Natural killer cell (primary cell): ENCODE results near the gene CREBRF. TPM values are rescaled to one million over a fixed set of nuclear protein-coding genes. Genes with fewer than 3 reads are reported as not detected.
"Not testable (repeated sequence)": the region's sequence is repeated elsewhere in the genome, so short reads cannot be mapped to it uniquely, and the experiment has no call there.

ENCODE experiments used
- ATAC-seq, 3 donors: fragments of 150-1000 bp in 2 of 3; fragments of 200-7000 bp in 1 of 3; cut with Tn5 transposase; 1 replicate in 1 of 3; 2 replicates in 2 of 3; pipeline ENCODE4 v1.10.0; 2021; ENCODE audit warnings: mild to moderate bottlenecking in 2 of 3, moderate library complexity in 2 of 3
- DNase-seq, 2 donors: peaks; one replicate each; pipeline versions ENCODE4 v3.0.0 to v3.0.0-alpha.2; 2013 to 2021; ENCODE audit warnings: mixed read lengths in 1 of 2
- H3K27ac ChIP-seq: one replicate; pipeline ENCODE4 v1.5.1; 2013; ENCODE audit warnings: mild to moderate bottlenecking, low read length
- H3K27me3 ChIP-seq: one replicate; pipeline ENCODE4 v1.6.1; 2013; ENCODE audit warnings: low read length; ENCODE audit not compliant: control insufficient read depth, insufficient read depth
- H3K36me3 ChIP-seq: one replicate; pipeline ENCODE4 v1.6.1; 2013; ENCODE audit warnings: low read length; ENCODE audit not compliant: control insufficient read depth, insufficient read depth
- H3K4me1 ChIP-seq: one replicate; pipeline ENCODE4 v1.6.1; 2013; ENCODE audit warnings: low read length; ENCODE audit not compliant: control insufficient read depth, insufficient read depth
- H3K4me3 ChIP-seq: one replicate; pipeline ENCODE4 v1.5.1; 2013; ENCODE audit warnings: low read length
- H3K9me3 ChIP-seq: one replicate; pipeline ENCODE4 v1.6.1; 2013; ENCODE audit warnings: low read length; ENCODE audit not compliant: control insufficient read depth, insufficient read depth
- H3K27ac Mint-ChIP-seq, 2 donors: one replicate each; pipeline ENCODE4 v1.8.0; 2022; ENCODE audit warnings: mild to moderate bottlenecking in 2 of 2, mixed read lengths in 2 of 2, moderate library complexity in 1 of 2
- H3K27me3 Mint-ChIP-seq, 2 donors: one replicate each; pipeline ENCODE4 v1.8.0; 2022; ENCODE audit warnings: low read depth in 2 of 2, mixed read lengths in 2 of 2
- H3K36me3 Mint-ChIP-seq: one replicate; pipeline ENCODE4 v1.8.0; 2022; ENCODE audit warnings: mixed read lengths
- H3K4me1 Mint-ChIP-seq, 2 donors: one replicate each; pipeline ENCODE4 v1.8.0; 2022; ENCODE audit warnings: mixed read lengths in 2 of 2
- H3K4me3 Mint-ChIP-seq: one replicate; pipeline ENCODE4 v1.8.0; 2022; ENCODE audit warnings: mild to moderate bottlenecking, moderate library complexity, mixed read lengths
- H3K9me3 Mint-ChIP-seq, 2 donors: one replicate each; pipeline ENCODE4 v1.8.0; 2022; ENCODE audit warnings: mixed read lengths in 2 of 2
- WGBS: methylation state at CpG from one replicate; pipeline ENCODE4 v1.1.7; 2013; ENCODE audit warnings: missing lambda C conversion rate; ENCODE audit not compliant: insufficient coverage; 5-methylcytosine and 5-hydroxymethylcytosine counted together
- intact Hi-C: fragments of 100-400 bp; cut with micrococcal nuclease; formaldehyde crosslinking; loops from one replicate; pipeline ENCODE4 v1.14.2; 2022
- total RNA-seq, 4 donors: library from RNA; stranded (reverse); fragments of 120-200 nt in 1 of 4; gene quantifications; one replicate each; pipeline versions ENCODE4 v1.2.3 to v1.2.4, GENCODE V29; 2013 to 2022
- TF ChIP-seq, protein P1 (sequence below): fragments of 200-600 bp; IDR thresholded peaks from one replicate; pipeline ENCODE4 v1.8.0; 2022; ENCODE audit warnings: antibody characterized with exemption

Gene CREBRF
- total RNA-seq, 3 donors from 2014 or later (not counting 1 experiment from before 2014, with no cell fraction given) = 118 to 127 (median 121) TPM

DNA sequence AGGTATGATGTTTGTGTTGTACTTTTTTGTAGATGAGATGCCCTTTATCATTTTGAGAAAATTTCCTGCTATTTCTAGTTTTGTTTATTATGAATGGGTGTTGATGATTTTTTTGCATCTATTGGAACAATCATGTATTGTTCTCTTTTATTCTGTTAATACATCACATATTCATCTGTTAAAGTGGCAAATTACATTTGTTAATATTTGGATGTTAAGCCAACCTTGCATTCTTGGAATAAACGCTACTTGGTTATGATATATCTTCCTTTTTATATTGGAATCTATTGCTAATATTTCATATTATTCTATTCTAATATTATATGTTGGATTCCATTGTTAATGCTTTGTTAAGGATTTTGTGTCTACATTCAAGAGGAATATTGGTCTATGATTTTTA, 63.6 kb downstream of the CREBRF start:
- Mint-ChIP-seq H3K36me3 (peaks cover 5% of the 10 kb centered on the region), H3K9me3 (no peaks in the 10 kb centered on the region), H3K4me1 (no peaks in the 10 kb centered on the region), H3K27me3 (no peaks in the 10 kb centered on the region), H3K27ac (no peak overlapping the region), H3K4me3 (no peak overlapping the region)
- H3K27ac ChIP-seq = no peak overlapping the region
- TF ChIP-seq, protein P1, sequence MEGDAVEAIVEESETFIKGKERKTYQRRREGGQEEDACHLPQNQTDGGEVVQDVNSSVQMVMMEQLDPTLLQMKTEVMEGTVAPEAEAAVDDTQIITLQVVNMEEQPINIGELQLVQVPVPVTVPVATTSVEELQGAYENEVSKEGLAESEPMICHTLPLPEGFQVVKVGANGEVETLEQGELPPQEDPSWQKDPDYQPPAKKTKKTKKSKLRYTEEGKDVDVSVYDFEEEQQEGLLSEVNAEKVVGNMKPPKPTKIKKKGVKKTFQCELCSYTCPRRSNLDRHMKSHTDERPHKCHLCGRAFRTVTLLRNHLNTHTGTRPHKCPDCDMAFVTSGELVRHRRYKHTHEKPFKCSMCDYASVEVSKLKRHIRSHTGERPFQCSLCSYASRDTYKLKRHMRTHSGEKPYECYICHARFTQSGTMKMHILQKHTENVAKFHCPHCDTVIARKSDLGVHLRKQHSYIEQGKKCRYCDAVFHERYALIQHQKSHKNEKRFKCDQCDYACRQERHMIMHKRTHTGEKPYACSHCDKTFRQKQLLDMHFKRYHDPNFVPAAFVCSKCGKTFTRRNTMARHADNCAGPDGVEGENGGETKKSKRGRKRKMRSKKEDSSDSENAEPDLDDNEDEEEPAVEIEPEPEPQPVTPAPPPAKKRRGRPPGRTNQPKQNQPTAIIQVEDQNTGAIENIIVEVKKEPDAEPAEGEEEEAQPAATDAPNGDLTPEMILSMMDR = no peak
- intact Hi-C loops = no loop called here
- no peaks in the 10 kb centered on the region for H3K4me1 ChIP-seq
- H3K27me3 ChIP-seq = no peaks in the 10 kb centered on the region
- H3K36me3 ChIP-seq = peaks cover 32% of the 10 kb centered on the region
- ATAC-seq = no peak
- no peak for DNase-seq
- no peak overlapping the region for H3K4me3 ChIP-seq
- WGBS = no CpG with 5 or more reads among the region's 1 CpG
- H3K9me3 ChIP-seq = no peaks in the 10 kb centered on the region

DNA sequence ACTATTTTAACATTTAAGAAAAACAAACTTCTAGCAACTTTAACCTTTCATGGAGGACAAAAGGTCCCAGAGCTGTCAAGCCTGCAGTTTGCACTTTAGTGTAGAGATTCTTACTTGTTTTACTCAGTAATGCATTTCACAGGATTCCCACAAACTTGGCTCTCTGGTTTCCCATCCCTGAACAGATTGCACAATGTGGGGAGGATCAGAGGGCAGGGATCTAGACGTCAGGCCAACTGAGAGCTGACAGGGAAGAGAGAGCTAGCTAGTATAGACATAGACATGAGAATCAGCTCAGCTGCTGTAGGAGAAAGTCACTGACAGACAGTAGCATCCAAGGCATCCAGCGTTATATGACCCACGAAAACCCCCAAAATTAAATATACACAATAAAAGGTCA, 67.3 kb downstream of the CREBRF start:
- WGBS = 82% methylated on average over 1 of the region's 3 CpGs
- H3K9me3 Mint-ChIP-seq = no peaks in the 10 kb centered on the region
- no peak overlapping the region for H3K27ac ChIP-seq
- no peaks in the 10 kb centered on the region for H3K4me1 ChIP-seq
- no peaks in the 10 kb centered on the region for H3K27me3 Mint-ChIP-seq
- no peak overlapping the region for H3K27ac Mint-ChIP-seq
- intact Hi-C loops = no loop called here
- no peaks in the 10 kb centered on the region for H3K4me1 Mint-ChIP-seq
- no peak overlapping the region for H3K4me3 Mint-ChIP-seq
- DNase-seq = no peak
- no peak overlapping the region for H3K4me3 ChIP-seq
- peaks cover 7% of the 10 kb centered on the region for H3K36me3 Mint-ChIP-seq
- ATAC-seq = no peak
- no peaks in the 10 kb centered on the region for H3K9me3 ChIP-seq
- peaks cover 32% of the 10 kb centered on the region for H3K36me3 ChIP-seq
- no peaks in the 10 kb centered on the region for H3K27me3 ChIP-seq
- TF ChIP-seq, protein P1 = no peak

DNA sequence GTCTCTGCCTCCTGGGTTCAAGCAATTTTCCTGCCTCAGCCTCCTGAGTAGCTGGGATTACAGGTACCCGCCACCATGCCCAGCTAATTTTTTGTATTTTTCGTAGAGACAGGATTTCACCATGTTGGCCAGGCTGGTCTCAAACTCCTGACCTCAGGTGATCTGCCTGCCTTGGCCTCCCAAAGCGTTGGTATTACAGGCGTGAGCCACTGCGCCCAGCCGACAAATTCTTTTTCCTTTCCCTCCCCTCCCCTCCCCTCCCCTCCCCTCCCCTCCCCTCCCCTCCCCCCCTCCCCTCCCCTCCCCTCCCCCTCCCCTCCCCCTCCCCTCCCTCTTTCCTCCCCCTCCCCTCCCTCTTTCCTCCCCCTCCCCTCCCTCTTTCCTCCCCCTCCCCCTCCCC, 76.0 kb downstream of the CREBRF start:
- ATAC-seq, DNase-seq, H3K36me3 Mint-ChIP-seq, H3K4me1 Mint-ChIP-seq, H3K9me3 Mint-ChIP-seq, H3K4me1 ChIP-seq, H3K9me3 ChIP-seq, H3K27ac Mint-ChIP-seq, H3K27me3 Mint-ChIP-seq, H3K4me3 Mint-ChIP-seq, intact Hi-C loops, H3K4me3 ChIP-seq, H3K27me3 ChIP-seq, H3K27ac ChIP-seq: not testable (repeated sequence)
- H3K36me3 ChIP-seq = peaks cover 27% of the 10 kb centered on the region
- WGBS = over 99% methylated on average over 3 of the region's 6 CpGs

DNA sequence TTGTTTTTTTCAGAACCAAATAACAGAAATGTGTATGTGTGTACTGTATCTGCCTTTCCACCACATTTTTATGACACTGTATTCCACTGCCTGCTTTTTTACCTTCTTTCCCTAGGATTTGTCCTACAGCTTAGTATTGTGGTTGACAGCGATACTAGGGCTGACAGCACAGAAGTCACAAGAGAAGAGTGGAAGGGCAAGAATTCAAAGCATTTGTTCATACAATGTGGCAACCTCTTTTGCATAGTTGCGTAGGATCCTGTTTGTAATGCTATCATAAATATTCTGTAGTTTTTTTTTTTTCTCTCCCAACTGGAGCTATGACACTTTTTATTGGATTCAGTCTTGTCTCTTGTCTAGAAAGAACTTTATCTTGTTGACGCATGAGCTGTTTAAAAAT, 82.6 kb downstream of the CREBRF start:
- 100% methylated on average over 1 of the region's 3 CpGs for WGBS
- DNase-seq = no peak
- Histone ChIP-seq H3K27me3 (no peaks in the 10 kb centered on the region), H3K4me3 (no peak overlapping the region), H3K36me3 (peaks cover 21% of the 10 kb centered on the region), H3K9me3 (no peaks in the 10 kb centered on the region), H3K4me1 (no peaks in the 10 kb centered on the region), H3K27ac (no peak overlapping the region)
- Mint-ChIP-seq H3K4me1 (no peaks in the 10 kb centered on the region), H3K4me3 (no peak overlapping the region), H3K36me3 (no peaks in the 10 kb centered on the region), H3K27ac (no peak overlapping the region), H3K9me3 (no peaks in the 10 kb centered on the region), H3K27me3 (no peaks in the 10 kb centered on the region)
- TF ChIP-seq, protein P1 = no peak
- intact Hi-C loops = no loop called here
- no peak for ATAC-seq
